WTC11 (cell line): ENCODE results near the gene LAMA3. TPM values are rescaled to one million over a fixed set of nuclear protein-coding genes. Genes with fewer than 3 reads are reported as not detected.

ENCODE experiments used
- ATAC-seq: fragments of 200-7000 bp; cut with Tn5 transposase; 2 replicates; pipeline ENCODE4 v1.10.0; 2021; ENCODE audit warnings: mild to moderate bottlenecking, moderate library complexity
- CTCF ChIA-PET: fragments of 300-600 bp; sonication (Branson Sonifier 250); formaldehyde crosslinking; loops from one replicate; lab custom pipeline; 2021; ENCODE audit warnings: antibody characterized with exemption; lab: Charles Lee
- POLR2A ChIA-PET: fragments of 350-600 bp; sonication (Branson Sonifier 250); formaldehyde crosslinking; loops from one replicate; lab custom pipeline; 2021; ENCODE audit warnings: antibody characterized with exemption; lab: Charles Lee
- DNase-seq: peaks from one replicate; pipeline ENCODE4 v3.0.0; 2021; ENCODE audit warnings: low spot score
- H3K27ac Mint-ChIP-seq: 2 replicates; pipeline ENCODE4 v1.8.0; 2021; ENCODE audit warnings: mixed read lengths
- H3K27me3 Mint-ChIP-seq: 2 replicates; pipeline ENCODE4 v1.8.0; 2021; ENCODE audit warnings: low read depth, mild to moderate bottlenecking, moderate library complexity, mixed read lengths
- H3K36me3 Mint-ChIP-seq: 2 replicates; pipeline ENCODE4 v1.8.0; 2021; ENCODE audit warnings: mixed read lengths
- H3K4me1 Mint-ChIP-seq: 2 replicates; pipeline ENCODE4 v1.8.0; 2022; ENCODE audit warnings: mixed read lengths
- H3K4me3 Mint-ChIP-seq: 2 replicates; pipeline ENCODE4 v1.8.0; 2021; ENCODE audit warnings: mild to moderate bottlenecking, moderate library complexity, mixed read lengths
- H3K9me3 Mint-ChIP-seq: 2 replicates; pipeline ENCODE4 v1.8.0; 2021; ENCODE audit warnings: mixed read lengths
- AFF4 ChIP-seq: sonication (generic); formaldehyde crosslinking; IDR thresholded peaks from 2 replicates; pipeline ENCODE4 v1.8.1; 2023; ENCODE audit warnings: mild to moderate bottlenecking, missing genetic modification reagents, borderline replicate concordance
- FOXK1 ChIP-seq: sonication (generic); formaldehyde crosslinking; IDR thresholded peaks from 2 replicates; pipeline ENCODE4 v1.8.0; 2022; ENCODE audit warnings: mild to moderate bottlenecking, moderate library complexity, missing genetic modification reagents
- GRHL2 ChIP-seq: fragments of 250-450 bp; sonication (Bioruptor Pico); IDR thresholded peaks from 2 replicates; pipeline ENCODE4 v1.8.0; 2022; ENCODE audit warnings: mild to moderate bottlenecking, moderate library complexity; ENCODE audit not compliant: insufficient replicate concordance, severe bottlenecking
- IRF1 ChIP-seq: sonication (generic); formaldehyde crosslinking; IDR thresholded peaks from 2 replicates; pipeline ENCODE4 v1.8.0; 2023; ENCODE audit warnings: missing genetic modification reagents
- MXD4 ChIP-seq: fragments of 250-450 bp; sonication (Bioruptor Pico); IDR thresholded peaks from 2 replicates; pipeline ENCODE4 v1.8.0; 2021; ENCODE audit warnings: mild to moderate bottlenecking, moderate library complexity, borderline replicate concordance
- PRRX2 ChIP-seq: fragments of 250-450 bp; sonication (Bioruptor Pico); IDR thresholded peaks from 2 replicates; pipeline ENCODE4 v1.8.0; 2021; ENCODE audit warnings: mild to moderate bottlenecking
- TCF7 ChIP-seq: sonication (generic); formaldehyde crosslinking; IDR thresholded peaks from 2 replicates; pipeline ENCODE4 v1.8.0; 2022; ENCODE audit warnings: mild to moderate bottlenecking, low read depth, missing genetic modification reagents, moderate library complexity
- ZNF317 ChIP-seq: sonication (generic); formaldehyde crosslinking; IDR thresholded peaks from 2 replicates; pipeline ENCODE4 v1.8.1; 2023; ENCODE audit warnings: low read depth, mild to moderate bottlenecking, moderate library complexity, missing genetic modification reagents, borderline replicate concordance
- ZNF396 ChIP-seq: fragments of 250-450 bp; sonication (Bioruptor Pico); IDR thresholded peaks from 2 replicates; pipeline ENCODE4 v1.8.0; 2021; ENCODE audit warnings: mild to moderate bottlenecking, moderate library complexity, borderline replicate concordance
- ZNF416 ChIP-seq: fragments of 250-450 bp; sonication (Bioruptor Pico); IDR thresholded peaks from 2 replicates; pipeline ENCODE4 v1.9.0; 2021; ENCODE audit warnings: mild to moderate bottlenecking, inconsistent platforms
- total RNA-seq: library from RNA; stranded (reverse); gene quantifications from 3 replicates; pipeline ENCODE4 v1.2.3, GENCODE V29; 2021
- TF ChIP-seq, protein P1 (sequence below): sonication (generic); formaldehyde crosslinking; IDR thresholded peaks from 2 replicates; pipeline ENCODE4 v1.8.0; 2022; ENCODE audit warnings: mild to moderate bottlenecking, missing genetic modification reagents
- TF ChIP-seq, protein P2 (sequence below): sonication (generic); formaldehyde crosslinking; IDR thresholded peaks from 2 replicates; pipeline ENCODE4 v1.8.0; 2023; ENCODE audit warnings: mild to moderate bottlenecking, missing genetic modification reagents
- TF ChIP-seq, protein P3 (sequence below): sonication (generic); formaldehyde crosslinking; conservative IDR thresholded peaks from 2 replicates; pipeline ENCODE4 v1.8.1; 2023; ENCODE audit warnings: mild to moderate bottlenecking, low read depth, missing genetic modification reagents, moderate library complexity

LAMA3 gene
- total RNA-seq, 1 experiment from 2014 or later, result 0.83 TPM

GRCh38 chr18:23778828-23779227 is 89.6 kb downstream of the LAMA3 start:
- CTCF ChIA-PET, result no interaction called here
- no peak for DNase-seq

More at GRCh38 chr18:23778828-23779227, 89.6 kb downstream of the LAMA3 start:
- no peaks in the 10 kb centered on the region for H3K36me3 Mint-ChIP-seq
- POLR2A ChIA-PET, result no interaction called here
- H3K9me3 Mint-ChIP-seq, result peaks cover 4% of the 10 kb centered on the region; the same call in 1 of the 2 replicates
- no peak overlapping the region for H3K4me3 Mint-ChIP-seq
- 0 out of 2 replicates have a peak, but pooled peaks cover 6% of the 10 kb centered on the region for H3K4me1 Mint-ChIP-seq
- TF ChIP-seq AFF4 (CRISPR knock-in tag) (no peak), GRHL2 (CRISPR knock-in tag) (no peak), ZNF396 (no peak), IRF1 (no peak), ZNF416 (no peak), MXD4 (CRISPR knock-in tag) (no peak), PRRX2 (no peak), FOXK1 (no peak), TCF7 (CRISPR knock-in tag) (no peak), ZNF317 (CRISPR knock-in tag) (no peak)
- TF ChIP-seq, protein P1, sequence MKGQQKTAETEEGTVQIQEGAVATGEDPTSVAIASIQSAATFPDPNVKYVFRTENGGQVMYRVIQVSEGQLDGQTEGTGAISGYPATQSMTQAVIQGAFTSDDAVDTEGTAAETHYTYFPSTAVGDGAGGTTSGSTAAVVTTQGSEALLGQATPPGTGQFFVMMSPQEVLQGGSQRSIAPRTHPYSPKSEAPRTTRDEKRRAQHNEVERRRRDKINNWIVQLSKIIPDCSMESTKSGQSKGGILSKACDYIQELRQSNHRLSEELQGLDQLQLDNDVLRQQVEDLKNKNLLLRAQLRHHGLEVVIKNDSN (CRISPR knock-in tag), result no peak
- TF ChIP-seq, protein P2, sequence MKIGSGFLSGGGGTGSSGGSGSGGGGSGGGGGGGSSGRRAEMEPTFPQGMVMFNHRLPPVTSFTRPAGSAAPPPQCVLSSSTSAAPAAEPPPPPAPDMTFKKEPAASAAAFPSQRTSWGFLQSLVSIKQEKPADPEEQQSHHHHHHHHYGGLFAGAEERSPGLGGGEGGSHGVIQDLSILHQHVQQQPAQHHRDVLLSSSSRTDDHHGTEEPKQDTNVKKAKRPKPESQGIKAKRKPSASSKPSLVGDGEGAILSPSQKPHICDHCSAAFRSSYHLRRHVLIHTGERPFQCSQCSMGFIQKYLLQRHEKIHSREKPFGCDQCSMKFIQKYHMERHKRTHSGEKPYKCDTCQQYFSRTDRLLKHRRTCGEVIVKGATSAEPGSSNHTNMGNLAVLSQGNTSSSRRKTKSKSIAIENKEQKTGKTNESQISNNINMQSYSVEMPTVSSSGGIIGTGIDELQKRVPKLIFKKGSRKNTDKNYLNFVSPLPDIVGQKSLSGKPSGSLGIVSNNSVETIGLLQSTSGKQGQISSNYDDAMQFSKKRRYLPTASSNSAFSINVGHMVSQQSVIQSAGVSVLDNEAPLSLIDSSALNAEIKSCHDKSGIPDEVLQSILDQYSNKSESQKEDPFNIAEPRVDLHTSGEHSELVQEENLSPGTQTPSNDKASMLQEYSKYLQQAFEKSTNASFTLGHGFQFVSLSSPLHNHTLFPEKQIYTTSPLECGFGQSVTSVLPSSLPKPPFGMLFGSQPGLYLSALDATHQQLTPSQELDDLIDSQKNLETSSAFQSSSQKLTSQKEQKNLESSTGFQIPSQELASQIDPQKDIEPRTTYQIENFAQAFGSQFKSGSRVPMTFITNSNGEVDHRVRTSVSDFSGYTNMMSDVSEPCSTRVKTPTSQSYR (CRISPR knock-in tag), result no peak
- TF ChIP-seq, protein P3, sequence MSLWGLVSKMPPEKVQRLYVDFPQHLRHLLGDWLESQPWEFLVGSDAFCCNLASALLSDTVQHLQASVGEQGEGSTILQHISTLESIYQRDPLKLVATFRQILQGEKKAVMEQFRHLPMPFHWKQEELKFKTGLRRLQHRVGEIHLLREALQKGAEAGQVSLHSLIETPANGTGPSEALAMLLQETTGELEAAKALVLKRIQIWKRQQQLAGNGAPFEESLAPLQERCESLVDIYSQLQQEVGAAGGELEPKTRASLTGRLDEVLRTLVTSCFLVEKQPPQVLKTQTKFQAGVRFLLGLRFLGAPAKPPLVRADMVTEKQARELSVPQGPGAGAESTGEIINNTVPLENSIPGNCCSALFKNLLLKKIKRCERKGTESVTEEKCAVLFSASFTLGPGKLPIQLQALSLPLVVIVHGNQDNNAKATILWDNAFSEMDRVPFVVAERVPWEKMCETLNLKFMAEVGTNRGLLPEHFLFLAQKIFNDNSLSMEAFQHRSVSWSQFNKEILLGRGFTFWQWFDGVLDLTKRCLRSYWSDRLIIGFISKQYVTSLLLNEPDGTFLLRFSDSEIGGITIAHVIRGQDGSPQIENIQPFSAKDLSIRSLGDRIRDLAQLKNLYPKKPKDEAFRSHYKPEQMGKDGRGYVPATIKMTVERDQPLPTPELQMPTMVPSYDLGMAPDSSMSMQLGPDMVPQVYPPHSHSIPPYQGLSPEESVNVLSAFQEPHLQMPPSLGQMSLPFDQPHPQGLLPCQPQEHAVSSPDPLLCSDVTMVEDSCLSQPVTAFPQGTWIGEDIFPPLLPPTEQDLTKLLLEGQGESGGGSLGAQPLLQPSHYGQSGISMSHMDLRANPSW (CRISPR knock-in tag), result no peak
- H3K27ac Mint-ChIP-seq, result no peak overlapping the region
- ATAC-seq, result no peak
- H3K27me3 Mint-ChIP-seq, result no peaks in the 10 kb centered on the region
